GM21526 (cell line): ENCODE data around the gene RIC3.
"Not testable (repeated sequence)": the region's sequence is repeated elsewhere in the genome, so short reads cannot be mapped to it uniquely, and the experiment has no call there.

ENCODE experiments used
- ATAC-seq: cut with Tn5 transposase; IDR thresholded peaks from one replicate; pipeline ENCODE4 v1.9.1; 2021; ENCODE audit warnings: moderate library complexity; ENCODE audit not compliant: unreplicated experiment, low FRiP score

Gene RIC3

GRCh38 chr11:8192016-8192895 is 23.4 kb upstream of the RIC3 start:
- ATAC-seq: peak; percentile 65

GRCh38 chr11:8190431-8190830 is 21.6 kb upstream of the RIC3 start:
- no peak for ATAC-seq

- no peak for ATAC-seq
These were observed 17.6 kb upstream of the RIC3 start for GRCh38 chr11:8186429-8186828.

GRCh38 chr11:8183111-8183510 is 14.3 kb upstream of the RIC3 start:
- no peak for ATAC-seq

- no peak for ATAC-seq
These were observed 11.6 kb upstream of the RIC3 start for GRCh38 chr11:8180469-8180868.

GRCh38 chr11:8178297-8178696 is 9.5 kb upstream of the RIC3 start:
- no peak for ATAC-seq

- no peak for ATAC-seq
These were observed 8.3 kb upstream of the RIC3 start for GRCh38 chr11:8177136-8177535.

- ATAC-seq: no peak
These were observed 1.0 kb downstream of the RIC3 start for GRCh38 chr11:8167796-8168195.

GRCh38 chr11:8164746-8165145 is 4.1 kb downstream of the RIC3 start:
- no peak for ATAC-seq

GRCh38 chr11:8161627-8162304 is 7.1 kb downstream of the RIC3 start:
- ATAC-seq: not testable (repeated sequence)

- no peak for ATAC-seq
These were observed 11.9 kb downstream of the RIC3 start for GRCh38 chr11:8156877-8157276.

- no peak for ATAC-seq
These were observed 19.1 kb downstream of the RIC3 start for GRCh38 chr11:8149726-8150125.

GRCh38 chr11:8138526-8138925 is 30.3 kb downstream of the RIC3 start:
- ATAC-seq: no peak

- no peak for ATAC-seq
These were observed 41.4 kb downstream of the RIC3 start for GRCh38 chr11:8127447-8127846.

GRCh38 chr11:8126649-8127289 is 42.1 kb downstream of the RIC3 start:
- no peak for ATAC-seq

GRCh38 chr11:8122173-8122764 is 46.6 kb downstream of the RIC3 start:
- ATAC-seq: no peak

- ATAC-seq: no peak
These were observed 57.2 kb downstream of the RIC3 start for GRCh38 chr11:8111636-8112035.

GRCh38 chr11:8110396-8110795 is 58.4 kb downstream of the RIC3 start:
- ATAC-seq: no peak

- no peak for ATAC-seq
These were observed 59.1 kb downstream of the RIC3 start for GRCh38 chr11:8109675-8110074.

GRCh38 chr11:8108421-8108820 is 60.4 kb downstream of the RIC3 start:
- ATAC-seq: no peak

- no peak for ATAC-seq
These were observed 61.2 kb downstream of the RIC3 start for GRCh38 chr11:8107642-8108041.
